ENCODE measurements around the gene COPB2.
A peak's percentile ranks its signal among the peaks of the same experiment; 100 is the strongest.

Gene COPB2

DNA sequence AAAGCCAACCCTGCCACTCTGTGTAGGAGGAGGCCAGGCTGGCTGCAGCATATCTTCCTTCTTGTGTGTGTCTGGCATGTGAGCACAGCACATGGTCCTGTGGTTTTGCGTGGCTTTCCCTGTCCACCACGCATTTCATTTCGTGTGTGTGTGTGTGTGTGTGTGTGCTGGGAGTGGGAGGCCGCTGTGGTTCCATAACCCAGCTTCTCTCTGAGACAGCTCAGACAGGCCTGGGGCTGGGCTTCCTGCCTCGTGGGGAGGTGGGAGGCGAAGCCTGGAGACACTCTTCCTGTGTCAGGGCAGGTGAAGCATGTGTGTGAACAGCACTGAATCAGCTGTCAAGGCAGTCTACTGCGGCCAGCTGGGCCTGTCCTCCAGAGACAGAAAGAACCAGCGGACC is 61.6 kb downstream of the COPB2 start:
- Histone ChIP-seq H3K79me2 (ENCODE audit: insufficient read depth, low read length) (no peaks in the 10 kb centered on the region), H3K9ac (ENCODE audit: low read depth, low read length, poor library complexity, severe bottlenecking) (peak overlapping the region; percentile 25), H3K4me2 (ENCODE audit: low read depth, low read length, poor library complexity, severe bottlenecking) (no peak overlapping the region), H3K36me3 (ENCODE audit: insufficient read depth, low read length) (no peaks in the 10 kb centered on the region), H4K20me1 (ENCODE audit: insufficient read depth, low read length, poor library complexity, severe bottlenecking) (no peaks in the 10 kb centered on the region), H2AFZ (ENCODE audit: low read length) (peak overlapping the region; percentile 42; the same call in 1 of the 2 replicates), H3K4me3 (ENCODE audit: low read length, poor library complexity, severe bottlenecking) (no peak overlapping the region), H3K9me2 (replicated peaks; ENCODE audit: low read depth, low read length) (no peaks in the 10 kb centered on the region), H3K9me3 (ENCODE audit: insufficient read depth, low read depth, low read length) (no peaks in the 10 kb centered on the region), H3K27me3 (ENCODE audit: insufficient read depth, low read length, poor library complexity, severe bottlenecking) (no peaks in the 10 kb centered on the region), H3F3A (ENCODE audit: low read depth) (no peaks in the 10 kb centered on the region), H3K4me1 (ENCODE audit: insufficient read depth, low read length, poor library complexity, severe bottlenecking) (peaks cover 19% of the 10 kb centered on the region)
- TF ChIP-seq EZH2phosphoT487 (IDR thresholded peaks at IDR 0.05; ENCODE audit: borderline replicate concordance), result no peak
- TF ChIP-seq, protein P1, sequence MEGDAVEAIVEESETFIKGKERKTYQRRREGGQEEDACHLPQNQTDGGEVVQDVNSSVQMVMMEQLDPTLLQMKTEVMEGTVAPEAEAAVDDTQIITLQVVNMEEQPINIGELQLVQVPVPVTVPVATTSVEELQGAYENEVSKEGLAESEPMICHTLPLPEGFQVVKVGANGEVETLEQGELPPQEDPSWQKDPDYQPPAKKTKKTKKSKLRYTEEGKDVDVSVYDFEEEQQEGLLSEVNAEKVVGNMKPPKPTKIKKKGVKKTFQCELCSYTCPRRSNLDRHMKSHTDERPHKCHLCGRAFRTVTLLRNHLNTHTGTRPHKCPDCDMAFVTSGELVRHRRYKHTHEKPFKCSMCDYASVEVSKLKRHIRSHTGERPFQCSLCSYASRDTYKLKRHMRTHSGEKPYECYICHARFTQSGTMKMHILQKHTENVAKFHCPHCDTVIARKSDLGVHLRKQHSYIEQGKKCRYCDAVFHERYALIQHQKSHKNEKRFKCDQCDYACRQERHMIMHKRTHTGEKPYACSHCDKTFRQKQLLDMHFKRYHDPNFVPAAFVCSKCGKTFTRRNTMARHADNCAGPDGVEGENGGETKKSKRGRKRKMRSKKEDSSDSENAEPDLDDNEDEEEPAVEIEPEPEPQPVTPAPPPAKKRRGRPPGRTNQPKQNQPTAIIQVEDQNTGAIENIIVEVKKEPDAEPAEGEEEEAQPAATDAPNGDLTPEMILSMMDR (conservative IDR thresholded peaks at IDR 0.05; ENCODE audit: low read length), result no peak

DNA sequence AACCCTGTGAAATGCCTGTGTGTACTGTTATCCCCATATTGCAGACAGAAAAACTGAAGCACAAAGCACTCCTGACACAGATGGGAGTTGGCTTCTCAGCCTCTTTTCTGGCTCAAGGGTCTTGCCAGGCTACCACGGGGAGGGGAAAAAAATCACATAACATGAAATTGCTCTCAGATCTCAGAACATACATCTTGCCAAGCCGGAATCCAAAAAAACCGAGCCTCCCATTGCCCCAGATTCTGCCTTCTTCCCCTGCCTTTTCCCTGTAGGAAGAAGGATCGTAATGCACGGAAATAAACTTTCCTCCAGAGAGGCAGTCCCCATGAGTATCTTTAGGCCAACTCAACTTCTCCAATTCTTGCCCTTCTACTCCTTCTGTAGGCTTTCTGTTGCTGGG is 62.2 kb downstream of the COPB2 start:
- H3K4me2 ChIP-seq (ENCODE audit: low read depth, low read length, poor library complexity, severe bottlenecking), result no peak overlapping the region
- 0 out of 2 replicates have a peak overlapping the region, but pooled peaks have one; percentile 2 for H2AFZ ChIP-seq (ENCODE audit: low read length)
- peaks cover 23% of the 10 kb centered on the region for H3K4me1 ChIP-seq (ENCODE audit: insufficient read depth, low read length, poor library complexity, severe bottlenecking)
- H3F3A ChIP-seq (ENCODE audit: low read depth), result no peaks in the 10 kb centered on the region
- H3K79me2 ChIP-seq (ENCODE audit: insufficient read depth, low read length), result no peaks in the 10 kb centered on the region
- TF ChIP-seq EZH2phosphoT487 (IDR thresholded peaks at IDR 0.05; ENCODE audit: borderline replicate concordance), result no peak
- TF ChIP-seq, protein P1 (conservative IDR thresholded peaks at IDR 0.05; ENCODE audit: low read length), result no peak
- H4K20me1 ChIP-seq (ENCODE audit: insufficient read depth, low read length, poor library complexity, severe bottlenecking), result no peaks in the 10 kb centered on the region
- no peaks in the 10 kb centered on the region for H3K27me3 ChIP-seq (ENCODE audit: insufficient read depth, low read length, poor library complexity, severe bottlenecking)
- no peaks in the 10 kb centered on the region for H3K36me3 ChIP-seq (ENCODE audit: insufficient read depth, low read length)
- no peak overlapping the region for H3K4me3 ChIP-seq (ENCODE audit: low read length, poor library complexity, severe bottlenecking)
- no peaks in the 10 kb centered on the region for H3K9me2 ChIP-seq (replicated peaks; ENCODE audit: low read depth, low read length)
- no peaks in the 10 kb centered on the region for H3K9me3 ChIP-seq (ENCODE audit: insufficient read depth, low read depth, low read length)
- peak overlapping the region; percentile 25 for H3K9ac ChIP-seq (ENCODE audit: low read depth, low read length, poor library complexity, severe bottlenecking)

DNA sequence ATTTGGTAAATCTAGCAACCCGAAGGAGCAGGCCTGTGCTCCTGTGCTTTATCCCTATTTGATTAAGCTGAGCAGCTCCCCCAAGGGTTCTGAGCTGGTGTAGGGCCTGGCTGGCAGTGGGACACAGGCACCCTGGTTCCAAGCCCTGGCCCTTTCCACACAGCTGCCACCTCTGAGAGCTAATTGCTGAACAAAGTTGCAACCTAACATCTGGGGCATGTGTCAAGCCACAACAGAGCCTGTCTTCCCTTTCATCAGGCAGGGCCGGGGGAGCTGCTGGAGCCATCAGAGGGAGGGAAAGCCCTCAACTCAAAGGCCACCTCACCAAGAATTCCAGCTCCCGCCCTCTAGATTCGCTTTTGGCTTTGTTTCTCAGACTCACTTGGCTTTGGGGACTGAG is 62.7 kb downstream of the COPB2 start:
- H3F3A ChIP-seq (ENCODE audit: low read depth), result no peaks in the 10 kb centered on the region
- no peaks in the 10 kb centered on the region for H3K9me2 ChIP-seq (replicated peaks; ENCODE audit: low read depth, low read length)
- TF ChIP-seq, protein P1 (conservative IDR thresholded peaks at IDR 0.05; ENCODE audit: low read length), result no peak
- TF ChIP-seq EZH2phosphoT487 (IDR thresholded peaks at IDR 0.05; ENCODE audit: borderline replicate concordance), result no peak
- H3K9ac ChIP-seq (ENCODE audit: low read depth, low read length, poor library complexity, severe bottlenecking), result no peak overlapping the region
- H3K4me1 ChIP-seq (ENCODE audit: insufficient read depth, low read length, poor library complexity, severe bottlenecking), result peaks cover 28% of the 10 kb centered on the region
- no peak overlapping the region for H3K4me2 ChIP-seq (ENCODE audit: low read depth, low read length, poor library complexity, severe bottlenecking)
- no peaks in the 10 kb centered on the region for H3K79me2 ChIP-seq (ENCODE audit: insufficient read depth, low read length)
- 0 out of 2 replicates have a peak overlapping the region, but pooled peaks have one; percentile 2 for H2AFZ ChIP-seq (ENCODE audit: low read length)
- H3K36me3 ChIP-seq (ENCODE audit: insufficient read depth, low read length), result no peaks in the 10 kb centered on the region
- no peaks in the 10 kb centered on the region for H3K9me3 ChIP-seq (ENCODE audit: insufficient read depth, low read depth, low read length)
- no peaks in the 10 kb centered on the region for H3K27me3 ChIP-seq (ENCODE audit: insufficient read depth, low read length, poor library complexity, severe bottlenecking)
- H3K4me3 ChIP-seq (ENCODE audit: low read length, poor library complexity, severe bottlenecking), result no peak overlapping the region
- no peaks in the 10 kb centered on the region for H4K20me1 ChIP-seq (ENCODE audit: insufficient read depth, low read length, poor library complexity, severe bottlenecking)

Data from Loucy (cell line).